Ramos (cell line): Measurements from ENCODE around the gene STARD5.

Experiments used
- in situ Hi-C: fragments of 300-500 bp; cut with MboI; formaldehyde crosslinking; loops from one replicate; pipeline ENCODE4 v1.14.3; 2022; ENCODE audit warnings: low sequenced_read_pairs; ENCODE audit not compliant: unreplicated experiment

Gene STARD5

DNA sequence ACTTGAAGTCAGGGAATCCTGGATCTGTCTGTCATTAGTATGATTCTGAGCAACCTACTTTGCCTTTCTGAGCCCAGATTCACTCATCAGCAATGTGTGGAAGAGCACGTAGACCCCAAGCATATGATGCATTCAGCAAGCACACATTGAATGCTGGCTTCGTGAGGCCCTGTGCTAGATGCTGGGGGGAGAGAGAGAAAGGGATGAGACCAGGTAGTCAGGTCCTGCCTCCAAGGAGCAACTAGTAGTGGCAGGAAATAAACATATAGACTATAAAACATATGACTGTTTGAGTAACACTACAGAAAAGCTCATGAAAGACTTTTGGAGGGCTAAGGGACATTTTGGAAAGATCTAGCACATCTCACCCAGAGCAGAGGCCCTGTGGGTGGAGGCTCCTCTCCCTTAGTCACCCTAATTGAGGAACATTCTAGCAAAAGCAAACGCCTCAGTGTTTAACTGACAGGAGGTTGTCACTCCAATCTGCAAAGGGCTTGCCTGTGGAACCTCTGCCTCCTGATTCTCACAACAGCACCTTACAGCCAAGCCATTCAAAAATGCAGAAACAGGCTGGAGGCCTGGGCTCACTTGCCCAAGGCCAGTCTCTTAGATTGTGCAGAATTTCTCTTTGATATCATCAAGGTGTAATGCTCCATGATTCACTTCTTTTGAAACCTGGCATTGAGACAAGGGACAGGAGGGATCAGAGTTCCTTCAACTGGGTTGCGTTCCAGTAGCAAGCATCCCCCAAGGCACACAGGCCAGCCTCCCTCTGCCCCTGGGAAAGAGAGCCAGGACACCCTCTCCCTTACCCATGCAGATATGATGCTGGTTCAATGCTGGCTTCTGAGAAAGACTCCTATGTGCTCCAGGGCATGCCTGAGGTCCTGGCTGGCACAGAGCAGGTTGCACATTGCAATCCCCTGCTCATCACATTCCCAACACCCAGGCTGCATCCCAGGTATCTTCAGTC lies 26.1 kb downstream of the STARD5 start:
- in situ Hi-C loops: loop anchor here (10.0 kb wide), 1 partner anchor 557 kb away; no protein-coding TSS in a partner anchor

DNA sequence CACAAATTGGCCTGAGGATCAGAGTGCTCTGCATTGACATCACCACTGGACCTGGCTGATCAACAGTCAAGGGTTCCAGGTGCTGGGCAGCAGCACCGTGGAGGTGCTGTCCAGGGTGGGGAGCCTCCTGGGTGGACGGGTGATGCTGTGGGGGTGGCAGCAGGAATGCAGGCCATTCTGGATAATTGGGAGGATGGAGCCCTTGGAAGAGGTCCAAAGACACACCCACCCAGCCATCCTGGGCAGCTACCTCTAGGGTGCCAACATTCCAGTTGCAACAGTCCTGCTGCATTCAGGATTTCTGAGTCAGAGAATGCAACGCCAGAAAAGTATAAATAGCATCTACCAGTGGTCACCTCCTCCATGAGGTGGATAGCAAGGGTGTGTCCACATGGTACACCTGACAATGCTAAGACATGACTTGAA lies 26.8 kb downstream of the STARD5 start:
- in situ Hi-C loops: loop anchor here (10.0 kb wide), 1 partner anchor 558 kb away; no protein-coding TSS in a partner anchor

DNA sequence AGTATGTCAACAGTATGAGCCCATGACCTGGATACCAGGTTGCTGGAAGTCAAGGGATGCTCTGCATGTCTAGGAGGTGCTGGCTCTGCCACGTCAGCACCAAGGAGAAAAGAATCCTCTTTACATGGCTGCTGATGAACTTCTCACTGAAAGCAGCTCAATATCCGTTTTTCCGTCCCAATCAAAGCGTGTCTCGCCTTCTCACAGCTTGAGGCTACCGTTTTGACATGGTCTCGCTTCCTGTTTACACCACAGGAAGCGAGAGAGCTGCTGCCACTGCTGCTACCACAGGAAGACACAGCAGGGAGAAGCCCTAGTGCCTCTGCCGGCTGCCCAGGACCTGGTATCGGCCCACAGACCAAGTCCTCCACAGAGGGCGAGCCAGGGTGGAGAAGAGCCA lies 27.3 kb downstream of the STARD5 start:
- in situ Hi-C loops: loop anchor here (10.0 kb wide), 1 partner anchor 558 kb away; no protein-coding TSS in a partner anchor

DNA sequence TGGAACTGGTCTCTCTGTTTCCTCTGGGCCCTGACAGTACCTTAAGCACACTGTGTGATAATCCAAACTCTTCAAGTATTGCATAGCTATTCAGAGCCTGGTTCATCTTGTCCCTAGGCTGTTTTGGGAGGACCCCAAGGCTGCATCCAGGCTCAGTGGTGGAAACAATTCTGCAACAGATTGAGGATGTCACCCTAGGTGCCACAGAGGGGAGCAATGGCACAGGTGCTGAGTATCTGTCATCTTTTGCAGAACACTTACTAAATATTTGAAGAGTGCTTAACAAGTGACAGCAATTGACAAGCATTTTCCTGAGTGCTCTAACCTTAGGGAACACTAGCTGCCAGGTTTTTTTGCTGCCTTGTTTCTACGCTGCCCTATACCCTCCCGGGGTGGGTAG lies 27.8 kb downstream of the STARD5 start:
- in situ Hi-C loops: loop anchor here (10.0 kb wide), 1 partner anchor 559 kb away; no protein-coding TSS in a partner anchor

DNA sequence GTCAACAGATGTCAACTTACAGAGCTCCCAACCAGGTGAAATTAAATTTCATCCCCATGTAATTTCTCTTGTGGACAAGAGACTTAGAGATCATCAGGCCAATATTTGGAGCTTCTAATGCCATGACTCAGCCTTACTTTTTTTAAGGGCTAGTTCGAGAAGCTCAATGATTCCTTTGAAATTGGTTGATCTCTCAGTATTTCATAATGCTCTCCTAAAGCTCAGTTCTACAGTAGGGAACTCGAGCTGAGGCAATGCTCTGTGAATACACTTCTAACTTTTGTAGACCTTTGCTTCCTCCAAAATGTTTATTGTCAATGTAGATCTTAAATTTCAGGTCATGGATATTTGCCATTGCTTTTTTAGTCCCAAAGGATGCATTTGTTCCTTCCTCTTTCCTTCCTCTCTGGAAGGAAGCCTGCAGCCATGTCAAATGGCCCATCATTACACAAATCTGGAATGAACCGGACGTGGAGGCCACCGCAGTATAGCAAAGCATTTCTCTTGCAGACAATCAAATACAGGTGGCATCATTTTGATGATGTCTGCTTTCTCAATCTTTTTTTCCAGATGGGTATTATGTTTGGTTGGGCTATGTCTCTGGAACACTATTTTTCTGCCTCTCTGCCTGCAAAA lies 28.3 kb downstream of the STARD5 start:
- in situ Hi-C loops: loop anchor here (10.0 kb wide), 1 partner anchor 559 kb away; no protein-coding TSS in a partner anchor

DNA sequence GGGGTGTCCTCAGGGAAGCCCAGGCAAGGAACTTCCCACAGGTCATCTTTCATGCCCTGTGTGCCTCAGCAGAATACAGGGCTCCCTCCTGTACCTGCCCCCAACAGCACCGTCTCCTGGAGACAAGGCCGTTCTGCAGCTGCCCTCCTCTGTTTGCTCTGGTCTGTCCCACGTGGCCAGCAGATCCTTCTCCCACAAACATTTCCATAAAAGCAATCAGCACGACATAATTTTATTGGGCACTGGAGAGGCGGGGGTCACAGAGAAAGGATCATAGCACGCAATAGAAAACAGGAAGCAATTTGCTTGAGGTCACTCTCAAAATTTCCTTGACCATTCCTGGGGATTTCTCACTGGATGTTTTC lies 29.4 kb downstream of the STARD5 start:
- in situ Hi-C loops: loop anchor here (10.0 kb wide), 1 partner anchor 560 kb away; no protein-coding TSS in a partner anchor

DNA sequence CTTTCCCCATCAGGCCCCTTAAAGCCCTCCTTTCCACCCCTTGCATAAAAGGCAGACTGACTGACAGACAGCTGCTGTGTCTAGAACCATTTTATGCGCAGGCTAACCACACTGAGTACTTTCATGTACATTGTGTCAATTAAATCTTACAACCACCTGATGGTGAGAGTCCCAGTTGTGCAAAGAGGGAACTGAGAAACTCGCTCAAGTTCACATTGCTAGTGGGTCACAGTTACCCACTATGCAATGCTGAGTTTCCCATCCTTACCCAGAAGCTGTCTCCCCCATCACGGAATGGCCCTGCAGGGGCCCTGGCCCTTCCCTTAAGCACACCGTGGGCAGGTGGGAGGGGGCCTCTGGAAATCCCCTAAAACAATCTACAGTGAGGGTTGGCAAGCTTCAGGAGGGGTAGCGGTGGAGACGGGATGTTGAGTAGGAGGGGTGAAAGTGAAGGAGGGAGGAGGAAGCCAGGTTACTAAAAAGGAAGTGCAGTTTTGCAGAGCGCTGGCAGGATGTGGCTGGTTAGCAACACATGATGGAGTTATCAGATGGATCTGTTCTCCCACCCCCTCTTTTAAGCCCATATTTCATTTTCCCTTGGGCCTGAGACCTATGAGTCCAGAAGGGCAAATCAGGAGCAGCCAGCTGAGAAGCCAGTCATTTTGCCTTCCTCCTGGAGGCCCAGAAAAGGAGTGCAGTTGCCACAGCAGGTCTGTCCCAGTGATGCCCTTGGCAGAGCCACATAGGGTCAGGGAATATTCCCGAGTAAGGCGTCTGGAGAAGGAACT lies 30.0 kb downstream of the STARD5 start:
- in situ Hi-C loops: loop anchor here (10.0 kb wide), 1 partner anchor 561 kb away; no protein-coding TSS in a partner anchor

DNA sequence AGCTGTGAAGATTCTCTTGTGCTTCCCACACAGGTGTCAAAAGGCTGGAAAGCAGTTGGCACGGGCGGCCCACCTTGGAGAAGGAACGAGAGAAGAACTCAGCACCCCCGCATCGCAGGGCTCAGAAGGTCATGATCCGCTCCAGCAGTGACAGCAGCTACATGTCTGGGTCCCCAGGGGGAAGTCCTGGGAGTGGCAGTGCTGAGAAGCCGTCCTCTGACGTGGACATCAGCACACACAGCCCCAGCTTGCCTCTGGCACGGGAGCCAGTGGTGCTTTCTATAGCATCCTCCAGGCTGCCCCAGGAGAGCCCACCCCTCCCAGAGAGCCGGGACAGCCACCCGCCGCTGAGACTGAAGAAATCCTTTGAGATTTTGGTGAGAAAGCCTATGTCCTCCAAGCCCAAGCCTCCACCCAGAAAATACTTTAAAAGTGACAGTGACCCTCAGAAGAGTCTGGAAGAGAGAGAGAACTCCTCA lies 31.4 kb downstream of the STARD5 start:
- in situ Hi-C loops: loop anchor here (10.0 kb wide), 1 partner anchor 562 kb away; no protein-coding TSS in a partner anchor

DNA sequence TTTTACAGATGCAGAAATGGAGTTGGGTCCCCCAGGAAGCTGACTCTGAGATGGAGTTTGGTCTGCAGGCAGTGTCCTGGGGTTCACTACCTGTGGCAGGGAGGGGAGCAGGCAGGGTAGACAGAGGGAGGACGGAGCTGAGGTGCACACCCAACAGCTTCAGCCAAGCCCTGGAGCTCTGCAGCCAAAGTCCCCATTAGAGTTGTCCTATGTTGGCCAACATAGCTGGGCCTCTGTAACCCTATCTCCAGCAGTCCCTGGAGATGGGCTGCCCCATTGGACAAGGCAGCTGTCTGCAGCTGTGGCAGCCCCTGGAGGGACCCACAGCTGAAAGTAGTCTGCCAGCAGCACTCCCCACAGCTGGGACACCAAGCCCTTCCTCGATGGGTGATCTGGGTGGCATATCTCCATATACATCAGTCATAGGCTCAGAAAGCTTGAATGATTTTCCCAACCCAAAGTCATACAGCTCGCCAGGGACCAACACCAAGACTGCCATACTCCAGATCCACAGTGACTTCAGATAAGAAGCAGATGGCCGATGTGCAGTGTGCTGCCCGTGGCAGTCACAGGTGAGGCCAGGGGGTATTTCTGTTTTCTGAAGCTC lies 31.9 kb downstream of the STARD5 start:
- in situ Hi-C loops: loop anchor here (10.0 kb wide), 1 partner anchor 563 kb away; no protein-coding TSS in a partner anchor

DNA sequence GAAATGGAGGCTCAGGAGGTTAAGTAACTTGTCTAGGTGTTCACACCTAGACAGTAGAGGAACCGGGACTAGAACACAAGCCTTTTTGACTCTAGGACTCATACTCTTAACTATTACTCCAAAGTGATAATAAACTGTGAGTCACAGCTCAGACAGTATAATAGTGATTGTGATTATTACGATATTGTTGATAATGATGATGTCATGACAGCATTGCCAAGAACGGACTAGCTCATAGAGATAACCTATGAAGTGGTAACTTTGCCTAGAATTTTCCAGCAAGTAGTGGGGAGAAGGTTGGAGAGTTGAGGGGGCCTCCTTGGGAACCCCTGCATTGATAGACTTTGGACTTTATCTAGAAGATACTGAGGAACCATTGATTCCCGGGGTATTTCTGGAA lies 34.0 kb downstream of the STARD5 start:
- in situ Hi-C loops: loop anchor here (10.0 kb wide), 1 partner anchor 565 kb away; no protein-coding TSS in a partner anchor

DNA sequence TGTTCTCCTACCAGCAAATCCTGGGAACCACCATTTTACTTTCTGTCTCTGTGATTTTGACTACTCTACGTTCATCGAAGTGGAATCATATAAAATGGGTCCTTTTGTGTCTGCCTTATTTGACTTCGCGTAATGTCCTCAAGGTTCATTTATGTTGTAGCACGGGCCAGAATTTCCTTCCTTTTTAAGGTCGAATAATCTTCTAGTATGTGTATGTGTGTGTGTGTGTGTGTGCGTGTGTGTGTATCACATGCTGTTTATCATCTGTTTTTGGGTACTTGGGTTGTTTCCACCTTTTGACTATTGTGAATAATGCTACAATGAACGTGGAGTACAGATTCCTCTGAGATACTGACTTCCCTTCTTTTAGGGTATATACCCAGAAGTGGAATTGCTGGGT lies 35.3 kb downstream of the STARD5 start:
- in situ Hi-C loops: no loop called here

DNA sequence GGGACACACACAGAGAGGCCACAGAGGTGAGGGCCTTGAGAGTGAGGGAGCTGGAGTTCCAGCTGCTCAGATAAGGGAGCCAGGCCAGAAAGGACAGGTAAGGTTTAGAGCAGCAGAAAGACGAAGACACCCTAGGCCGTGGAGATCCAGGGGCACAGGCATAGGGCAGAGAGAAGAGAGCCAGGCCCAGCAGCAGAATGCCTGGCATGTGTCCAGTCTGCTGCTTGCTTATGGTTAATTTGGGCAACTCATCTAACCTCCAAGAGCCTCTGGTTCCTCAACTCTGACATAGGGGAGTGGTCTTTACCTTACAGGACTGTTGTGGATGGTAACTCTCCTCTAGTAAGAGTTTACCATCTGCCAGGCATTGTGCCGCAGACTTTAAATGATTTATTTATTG lies 35.9 kb downstream of the STARD5 start:
- in situ Hi-C loops: no loop called here

DNA sequence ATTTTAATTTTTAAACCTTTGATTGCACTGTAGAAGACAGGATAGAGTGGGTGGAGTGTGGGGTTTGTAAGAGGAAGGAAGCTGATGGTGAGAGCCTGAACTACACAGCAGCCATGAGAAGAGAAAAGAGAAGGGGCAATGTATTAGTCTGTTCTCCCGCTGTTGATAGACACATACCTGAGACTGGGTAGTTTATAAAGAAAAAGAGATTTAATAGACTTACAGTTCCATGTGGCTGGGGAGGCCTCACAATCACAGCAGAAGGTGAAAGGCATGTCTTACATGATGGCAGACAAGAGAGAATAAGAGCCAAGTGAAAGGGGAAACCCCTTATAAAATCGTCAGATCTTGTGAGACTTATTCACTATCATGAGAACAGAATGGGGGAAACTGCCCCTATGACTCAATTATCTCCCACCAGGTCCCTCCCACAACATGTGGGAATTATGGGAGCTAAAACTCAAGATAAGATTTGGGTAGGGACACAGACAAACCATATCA lies 37.3 kb downstream of the STARD5 start:
- in situ Hi-C loops: no loop called here

DNA sequence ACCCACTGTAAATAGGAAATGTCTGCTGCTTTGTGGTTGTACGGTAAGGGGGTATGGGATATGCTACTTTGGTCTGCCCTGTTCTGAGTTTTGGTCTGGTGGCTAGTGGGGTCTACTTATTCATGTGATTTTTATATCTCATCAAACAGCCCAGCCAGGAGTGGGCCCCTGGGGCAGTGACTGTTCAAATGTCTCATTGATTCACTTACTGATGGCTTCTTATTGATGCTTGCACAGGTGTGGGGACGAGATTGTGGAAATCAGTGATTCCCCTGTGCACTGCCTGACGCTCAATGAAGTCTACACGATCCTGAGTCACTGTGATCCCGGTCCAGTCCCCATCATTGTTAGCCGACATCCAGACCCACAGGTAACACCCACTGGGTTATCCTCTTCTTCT lies 38.5 kb downstream of the STARD5 start:
- in situ Hi-C loops: no loop called here

DNA sequence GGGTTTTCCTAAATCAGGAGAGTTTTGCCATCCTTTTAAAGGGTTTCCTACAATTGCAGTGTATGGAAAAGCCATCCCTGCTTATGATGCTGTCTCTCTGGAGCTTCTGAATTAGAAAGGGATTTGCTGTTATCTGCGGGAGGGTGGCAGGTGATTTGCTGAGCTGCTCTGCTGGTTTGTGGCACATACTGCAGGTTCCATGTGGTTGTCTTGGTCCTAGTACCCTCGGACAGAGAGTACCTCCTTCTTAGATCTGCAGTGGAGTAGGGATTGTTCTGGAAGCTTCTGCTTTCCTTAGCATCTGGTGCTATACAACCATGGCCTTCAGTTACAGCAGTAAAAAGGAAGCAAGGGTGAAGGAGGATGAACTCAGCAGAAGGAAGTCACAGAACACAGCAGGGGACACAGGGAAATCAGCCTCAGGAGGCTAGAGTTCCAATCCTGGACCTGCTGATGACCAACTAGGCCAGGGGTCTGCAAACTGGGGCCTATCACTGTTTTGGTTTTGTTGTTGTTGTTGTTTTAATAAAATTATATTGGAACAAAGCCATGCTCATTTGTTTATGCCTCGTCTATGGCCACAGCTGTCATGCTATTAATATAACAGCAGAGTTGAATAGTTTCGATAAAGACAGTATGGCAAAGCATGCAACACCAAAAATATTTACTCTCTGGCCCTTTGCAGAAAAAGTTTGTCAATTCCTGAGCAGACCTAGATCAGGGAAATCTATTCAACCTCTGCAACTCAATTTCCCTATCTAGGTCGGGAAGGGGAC lies 39.5 kb downstream of the STARD5 start:
- in situ Hi-C loops: loop anchor here (5.0 kb wide), 1 partner anchor 43 kb away; no protein-coding TSS in a partner anchor

DNA sequence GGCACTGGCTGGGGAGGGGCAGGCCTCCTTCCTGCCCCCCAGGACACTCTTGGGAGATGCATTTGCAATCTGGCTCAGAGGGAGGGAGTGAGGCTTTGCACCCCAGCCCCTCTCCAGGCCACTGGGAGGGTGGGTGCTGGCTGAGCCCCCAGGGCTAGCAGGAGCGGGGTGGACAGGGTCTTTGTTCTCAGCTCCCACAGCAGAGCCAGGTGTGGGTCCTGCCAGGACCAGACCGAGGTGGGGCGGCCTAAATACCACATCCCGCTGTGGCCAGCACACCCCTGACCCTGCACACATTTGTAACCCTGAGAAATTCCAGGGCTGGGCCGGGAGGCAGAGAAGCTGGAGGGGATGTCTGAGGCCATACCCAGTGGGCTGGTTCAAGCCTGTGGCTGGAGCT lies 41.0 kb downstream of the STARD5 start:
- in situ Hi-C loops: loop anchor here (5.0 kb wide), 1 partner anchor 44 kb away; no protein-coding TSS in a partner anchor

DNA sequence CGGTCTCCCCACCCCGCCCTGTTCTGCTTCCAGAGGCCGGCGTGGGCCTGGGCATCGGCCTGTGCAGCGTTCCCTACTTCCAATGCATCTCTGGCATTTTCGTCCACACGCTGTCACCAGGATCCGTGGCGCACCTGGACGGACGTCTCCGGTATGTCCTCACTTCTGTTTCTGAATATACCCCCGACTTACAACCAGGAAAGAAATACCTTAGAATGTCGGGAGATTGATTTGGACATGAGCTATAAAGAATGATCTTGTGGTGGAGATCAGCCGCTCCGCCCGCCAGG lies 41.4 kb downstream of the STARD5 start:
- in situ Hi-C loops: loop anchor here (5.0 kb wide), 1 partner anchor 45 kb away; no protein-coding TSS in a partner anchor

DNA sequence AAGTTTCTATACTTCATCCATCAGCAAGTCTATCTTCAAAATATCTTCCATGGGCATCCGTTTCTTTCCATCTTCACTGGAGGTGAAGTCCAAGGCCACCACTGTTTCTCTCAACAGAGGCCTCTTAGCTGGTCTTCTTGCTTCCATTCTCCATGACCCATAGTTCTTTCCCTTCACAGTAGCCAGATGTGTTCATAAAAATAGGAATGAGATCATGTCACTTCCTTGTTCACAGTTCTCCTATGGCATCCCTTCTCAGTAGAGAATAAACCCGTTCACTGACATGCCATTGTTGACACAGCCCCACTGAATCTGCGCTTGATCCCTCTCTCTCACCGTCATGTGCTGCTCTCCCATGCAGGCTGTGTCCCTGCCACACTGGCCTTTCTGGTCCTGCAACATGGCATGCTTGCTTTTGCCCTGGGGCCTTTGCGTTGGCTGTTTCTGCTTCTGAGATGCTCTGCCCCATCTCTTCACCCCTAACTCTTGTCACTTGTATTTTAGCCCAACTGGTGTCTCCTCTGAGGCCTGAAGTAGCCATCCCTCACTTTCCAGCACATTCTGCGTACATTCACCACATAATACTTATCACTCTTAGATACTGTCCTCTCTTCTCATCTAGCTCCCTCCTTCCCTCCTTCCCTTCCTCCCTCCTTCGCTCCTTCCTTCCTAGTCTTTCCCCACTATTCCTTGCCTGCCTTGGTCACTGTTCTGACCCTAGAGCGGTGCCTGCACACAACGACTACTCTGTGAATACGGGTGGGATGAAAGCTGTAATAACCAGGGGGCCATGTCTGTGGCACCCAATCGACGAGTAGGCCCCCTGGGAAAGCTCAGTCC lies 42.0 kb downstream of the STARD5 start:
- in situ Hi-C loops: loop anchor here (5.0 kb wide), 1 partner anchor 45 kb away; no protein-coding TSS in a partner anchor
